Panc1 (cell line): ENCODE results near the gene STPG1.

Experiments used
- CTCF ChIP-seq: fragments of 450-650 bp; IDR thresholded peaks from 2 replicates; pipeline ENCODE4 v1.5.1; 2017; ENCODE audit warnings: mild to moderate bottlenecking
- POLR2AphosphoS5 ChIP-seq: IDR thresholded peaks from 2 replicates; pipeline ENCODE4 v1.6.1; 2012; ENCODE audit warnings: mild to moderate bottlenecking, low read depth, low read length, moderate library complexity

GRCh38 chr1:24392604-24392946 lies 21.0 kb downstream of the STPG1 start:
- TF ChIP-seq CTCF (peak; percentile 68), POLR2AphosphoS5 (no peak)
